ENCODE measurements around the gene EIF5. TPM values are rescaled to one million over a fixed set of nuclear protein-coding genes. Genes with fewer than 3 reads are reported as not detected.

Gene EIF5
- total RNA-seq, 1 experiment from 2014 or later = 238 TPM

GRCh38 chr14:103311171-103311997, 22.7 kb upstream of the EIF5 start:
- intact Hi-C loops (cut with micrococcal nuclease) = no loop called here

More at GRCh38 chr14:103311171-103311997, 22.7 kb upstream of the EIF5 start:
- ChIA-PET CTCF (no interaction called here), RAD21 (ENCODE audit: low non-redundant PET in 1 of 2, low total read pairs in 2 of 2, uncharacterized antibody in 2 of 2, unreplicated experiment in 2 of 2) (no interaction called here), POLR2A (no interaction called here)
- ATAC-seq = no peak
- TF ChIP-seq TCF7L2 (IDR thresholded peaks at IDR 0.05; ENCODE audit: borderline replicate concordance, extremely low read depth, insufficient read depth, insufficient read length) = no peak
- no peak for TF ChIP-seq EZH2phosphoT487 (IDR thresholded peaks at IDR 0.05; ENCODE audit: borderline replicate concordance)
- no peak for TF ChIP-seq CTCF (IDR thresholded peaks at IDR 0.05 in 2 of 3, conservative IDR thresholded peaks at IDR 0.05 in 1 of 3; ENCODE audit: borderline replicate concordance in 1 of 3, insufficient read depth in 1 of 3, low read depth in 2 of 3, low read length in 2 of 3)
- TF ChIP-seq YY1 (IDR thresholded peaks at IDR 0.05; ENCODE audit: extremely low read depth, insufficient replicate concordance, low read depth, low read length) = no peak
- Histone ChIP-seq H3K4me3 (replicated peaks in 1 of 2; ENCODE audit: low read depth in 1 of 2, low read length in 2 of 2) (no peak overlapping the region), H3K79me2 (ENCODE audit: insufficient read depth, low read length) (no peaks in the 10 kb centered on the region), H3K4me1 (ENCODE audit: control insufficient read depth in 1 of 2, insufficient read depth in 2 of 2, low read length in 2 of 2) (no peaks in the 10 kb centered on the region), H3K36me3 (ENCODE audit: control insufficient read depth in 1 of 2, insufficient read depth in 2 of 2, low read length in 2 of 2) (no peaks in the 10 kb centered on the region), H3K27me3 (ENCODE audit: insufficient read depth, low read length) (no peaks in the 10 kb centered on the region), H3K9me3 (ENCODE audit: control insufficient read depth in 1 of 2, insufficient read depth in 1 of 2, low read depth in 1 of 2, low read length in 2 of 2) (no peaks in the 10 kb centered on the region), H3K9ac (ENCODE audit: low read length) (no peak overlapping the region), H3K4me2 (ENCODE audit: low read length) (no peak overlapping the region), H4K20me1 (ENCODE audit: insufficient read depth) (no peaks in the 10 kb centered on the region), H2AFZ (ENCODE audit: low read depth, low read length, poor library complexity, severe bottlenecking) (no peak overlapping the region), H3K9me2 (ENCODE audit: insufficient read depth) (no peaks in the 10 kb centered on the region), H3K27ac (ENCODE audit: low read depth, low read length) (no peak overlapping the region)
- DNase-seq (ENCODE audit: low read depth, low spot score) = no peak
- no TSS peak for BruUV-seq (replicated peaks)

All from HCT116 (cell line).